ENCODE data around the gene GINS1.

The GINS1 gene

DNA sequence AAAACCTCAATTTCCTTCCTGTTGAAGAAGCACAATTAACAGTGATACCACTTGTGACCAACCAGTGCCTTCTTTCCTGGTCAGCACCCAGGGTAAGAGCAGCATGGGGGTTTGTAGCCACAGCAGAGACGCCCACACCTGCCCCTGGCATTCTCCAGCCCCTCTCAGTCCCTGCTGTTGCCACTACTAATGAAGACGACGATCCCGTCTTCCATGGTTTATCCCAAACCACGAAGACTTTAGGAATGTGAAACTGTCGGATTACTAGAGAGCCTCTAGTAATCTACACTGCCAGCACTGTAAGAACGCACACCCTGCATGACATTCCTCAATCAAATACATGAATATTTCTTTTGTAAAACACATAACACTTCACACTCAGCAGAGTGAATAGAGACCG lies 60.0 kb downstream of the GINS1 start:
- Histone ChIP-seq H3K27ac (ENCODE audit: low read length) (no peak overlapping the region), H4K20me1 (ENCODE audit: insufficient read depth, low read length) (no peaks in the 10 kb centered on the region), H3K36me3 (replicated peaks; ENCODE audit: insufficient read depth, low read length) (no peaks in the 10 kb centered on the region), H3K4me1 (ENCODE audit: low read length) (no peaks in the 10 kb centered on the region), H3K9me2 (replicated peaks; ENCODE audit: insufficient read depth, low read length) (no peaks in the 10 kb centered on the region), H3K79me2 (ENCODE audit: low read length) (no peaks in the 10 kb centered on the region), H3K4me3 (ENCODE audit: low read length) (no peak overlapping the region), H3K27me3 (replicated peaks; ENCODE audit: insufficient read depth, low read length) (no peaks in the 10 kb centered on the region), H3K4me2 (ENCODE audit: low read depth, low read length) (no peak overlapping the region), H3K9me3 (replicated peaks; ENCODE audit: insufficient read depth, low read length) (no peaks in the 10 kb centered on the region), H2AFZ (ENCODE audit: low read length) (no peak overlapping the region), H3K9ac (ENCODE audit: low read length) (no peak overlapping the region), H3F3A (ENCODE audit: insufficient read depth, low read length) (no peaks in the 10 kb centered on the region)
- TF ChIP-seq EZH2 (optimal IDR thresholded peaks at IDR 0.05; ENCODE audit: low read depth, low read length), result no peak
- no peak for TF ChIP-seq EZH2phosphoT487 (IDR thresholded peaks at IDR 0.05; ENCODE audit: low read length)
- TF ChIP-seq, protein P1, sequence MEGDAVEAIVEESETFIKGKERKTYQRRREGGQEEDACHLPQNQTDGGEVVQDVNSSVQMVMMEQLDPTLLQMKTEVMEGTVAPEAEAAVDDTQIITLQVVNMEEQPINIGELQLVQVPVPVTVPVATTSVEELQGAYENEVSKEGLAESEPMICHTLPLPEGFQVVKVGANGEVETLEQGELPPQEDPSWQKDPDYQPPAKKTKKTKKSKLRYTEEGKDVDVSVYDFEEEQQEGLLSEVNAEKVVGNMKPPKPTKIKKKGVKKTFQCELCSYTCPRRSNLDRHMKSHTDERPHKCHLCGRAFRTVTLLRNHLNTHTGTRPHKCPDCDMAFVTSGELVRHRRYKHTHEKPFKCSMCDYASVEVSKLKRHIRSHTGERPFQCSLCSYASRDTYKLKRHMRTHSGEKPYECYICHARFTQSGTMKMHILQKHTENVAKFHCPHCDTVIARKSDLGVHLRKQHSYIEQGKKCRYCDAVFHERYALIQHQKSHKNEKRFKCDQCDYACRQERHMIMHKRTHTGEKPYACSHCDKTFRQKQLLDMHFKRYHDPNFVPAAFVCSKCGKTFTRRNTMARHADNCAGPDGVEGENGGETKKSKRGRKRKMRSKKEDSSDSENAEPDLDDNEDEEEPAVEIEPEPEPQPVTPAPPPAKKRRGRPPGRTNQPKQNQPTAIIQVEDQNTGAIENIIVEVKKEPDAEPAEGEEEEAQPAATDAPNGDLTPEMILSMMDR (IDR thresholded peaks at IDR 0.05; ENCODE audit: low read length), result no peak
- DNase-seq, result no peak

DNA sequence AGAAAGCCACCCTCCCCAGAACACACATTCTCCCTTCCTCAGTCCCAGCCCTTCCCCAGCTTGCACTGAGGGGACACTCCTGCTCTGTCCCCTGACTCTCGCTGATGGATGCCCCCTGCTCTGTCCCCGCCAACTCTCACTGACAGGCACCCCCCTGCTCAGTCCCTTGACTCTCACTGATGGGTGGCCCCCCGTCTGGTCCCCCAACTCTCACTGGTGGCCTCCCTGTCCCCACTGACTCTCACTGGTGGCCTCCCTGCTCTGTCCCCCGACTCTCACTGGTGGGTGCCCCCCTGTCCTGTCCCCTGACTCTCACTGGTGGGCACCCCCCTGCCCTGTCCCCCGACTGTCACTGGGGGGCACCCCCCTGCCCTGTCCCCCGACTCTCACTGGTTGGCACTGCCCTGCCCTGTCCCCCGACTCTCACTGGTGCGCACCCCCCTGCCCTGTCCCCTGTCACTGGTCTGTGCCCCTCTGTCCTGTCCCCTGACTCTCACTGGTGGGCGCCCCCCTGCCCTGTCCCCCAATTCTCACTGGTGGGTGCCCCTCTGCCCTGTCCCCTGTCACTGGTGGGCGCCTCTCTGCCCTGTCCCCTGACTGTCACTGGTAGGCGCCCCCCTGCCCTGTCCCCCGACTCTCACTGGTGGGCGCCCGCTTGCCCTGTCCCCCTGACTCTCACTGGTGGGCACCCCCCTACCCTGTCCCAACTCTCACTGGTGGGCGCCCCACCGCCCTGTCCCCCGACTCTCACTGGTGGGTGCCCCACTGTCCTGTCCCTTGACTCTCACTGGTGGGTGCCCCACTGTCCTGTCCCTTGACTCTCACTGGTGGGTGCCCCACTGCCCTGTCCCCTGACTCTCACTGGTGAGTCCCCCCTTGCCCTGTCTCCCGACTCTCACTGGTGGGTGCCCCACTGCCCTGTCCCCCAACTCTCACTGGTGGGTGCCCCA lies 60.9 kb downstream of the GINS1 start:
- H4K20me1 ChIP-seq (ENCODE audit: insufficient read depth, low read length), result no peaks in the 10 kb centered on the region
- TF ChIP-seq, protein P1 (IDR thresholded peaks at IDR 0.05; ENCODE audit: low read length), result no peak
- TF ChIP-seq EZH2 (optimal IDR thresholded peaks at IDR 0.05; ENCODE audit: low read depth, low read length) (no peak), EZH2phosphoT487 (IDR thresholded peaks at IDR 0.05; ENCODE audit: low read length) (no peak)
- H3K79me2 ChIP-seq (ENCODE audit: low read length), result no peaks in the 10 kb centered on the region
- no peaks in the 10 kb centered on the region for H3K9me2 ChIP-seq (replicated peaks; ENCODE audit: insufficient read depth, low read length)
- H3K36me3 ChIP-seq (replicated peaks; ENCODE audit: insufficient read depth, low read length), result no peaks in the 10 kb centered on the region
- no peak overlapping the region for H3K4me3 ChIP-seq (ENCODE audit: low read length)
- no peaks in the 10 kb centered on the region for H3K9me3 ChIP-seq (replicated peaks; ENCODE audit: insufficient read depth, low read length)
- H3K27me3 ChIP-seq (replicated peaks; ENCODE audit: insufficient read depth, low read length), result no peaks in the 10 kb centered on the region
- H3K4me2 ChIP-seq (ENCODE audit: low read depth, low read length), result no peak overlapping the region
- H3K9ac ChIP-seq (ENCODE audit: low read length), result no peak overlapping the region
- no peak overlapping the region for H2AFZ ChIP-seq (ENCODE audit: low read length)
- DNase-seq, result no peak
- no peak overlapping the region for H3K27ac ChIP-seq (ENCODE audit: low read length)
- no peaks in the 10 kb centered on the region for H3F3A ChIP-seq (ENCODE audit: insufficient read depth, low read length)
- no peaks in the 10 kb centered on the region for H3K4me1 ChIP-seq (ENCODE audit: low read length)

GRCh38 chr20:25469558-25469957 lies 62.1 kb downstream of the GINS1 start:
- TF ChIP-seq EZH2 (optimal IDR thresholded peaks at IDR 0.05; ENCODE audit: low read depth, low read length), result no peak
- TF ChIP-seq, protein P1 (IDR thresholded peaks at IDR 0.05; ENCODE audit: low read length), result no peak
- TF ChIP-seq EZH2phosphoT487 (IDR thresholded peaks at IDR 0.05; ENCODE audit: low read length), result no peak
- Histone ChIP-seq H3K27me3 (replicated peaks; ENCODE audit: insufficient read depth, low read length) (no peaks in the 10 kb centered on the region), H3K9me2 (replicated peaks; ENCODE audit: insufficient read depth, low read length) (no peaks in the 10 kb centered on the region), H3F3A (ENCODE audit: insufficient read depth, low read length) (no peaks in the 10 kb centered on the region), H3K4me1 (ENCODE audit: low read length) (no peaks in the 10 kb centered on the region), H3K9ac (ENCODE audit: low read length) (no peak overlapping the region), H3K9me3 (replicated peaks; ENCODE audit: insufficient read depth, low read length) (no peaks in the 10 kb centered on the region), H4K20me1 (ENCODE audit: insufficient read depth, low read length) (no peaks in the 10 kb centered on the region), H3K4me3 (ENCODE audit: low read length) (no peak overlapping the region), H2AFZ (ENCODE audit: low read length) (no peak overlapping the region), H3K4me2 (ENCODE audit: low read depth, low read length) (no peak overlapping the region), H3K36me3 (replicated peaks; ENCODE audit: insufficient read depth, low read length) (no peaks in the 10 kb centered on the region), H3K27ac (ENCODE audit: low read length) (no peak overlapping the region), H3K79me2 (ENCODE audit: low read length) (no peaks in the 10 kb centered on the region)
- DNase-seq, result no peak
